Measurements from ENCODE around the gene UCK1.

UCK1 gene

GRCh38 chr9:131530920-131531832, at the start of gene UCK1:
Gene UCK1 (minus strand): TSS chr9:131531263. CDS start chr9:131531174, 89 bp downstream.
- DNase-seq (ENCODE audit: low spot score): peak; percentile 99

GRCh38 chr9:131580358-131580757, 49.3 kb upstream of the UCK1 start:
- DNase-seq (ENCODE audit: low spot score): no peak

- no peak for DNase-seq (ENCODE audit: low spot score)
Measured at GRCh38 chr9:131579789-131580211, 48.7 kb upstream of the UCK1 start.

GRCh38 chr9:131578731-131579504, 47.9 kb upstream of the UCK1 start:
- no peak for DNase-seq (ENCODE audit: low spot score)

GRCh38 chr9:131578021-131578420, 47.0 kb upstream of the UCK1 start:
- DNase-seq (ENCODE audit: low spot score): no peak

- DNase-seq (ENCODE audit: low spot score): no peak
Measured at GRCh38 chr9:131577005-131578000, 46.2 kb upstream of the UCK1 start.

GRCh38 chr9:131575946-131576853, 45.1 kb upstream of the UCK1 start:
- no peak for DNase-seq (ENCODE audit: low spot score)

- DNase-seq (ENCODE audit: low spot score): no peak
Measured at GRCh38 chr9:131574730-131575640, 43.9 kb upstream of the UCK1 start.

GRCh38 chr9:131567910-131568309, 36.8 kb upstream of the UCK1 start:
- no peak for DNase-seq (ENCODE audit: low spot score)

- DNase-seq (ENCODE audit: low spot score): no peak
Measured at GRCh38 chr9:131566158-131566557, 35.1 kb upstream of the UCK1 start.

GRCh38 chr9:131565369-131565768, 34.3 kb upstream of the UCK1 start:
- no peak for DNase-seq (ENCODE audit: low spot score)

GRCh38 chr9:131562032-131562959, 31.2 kb upstream of the UCK1 start:
- DNase-seq (ENCODE audit: low spot score): no peak

- no peak for DNase-seq (ENCODE audit: low spot score)
Measured at GRCh38 chr9:131559421-131560000, 28.4 kb upstream of the UCK1 start.

GRCh38 chr9:131557855-131558548, 26.9 kb upstream of the UCK1 start:
- DNase-seq (ENCODE audit: low spot score): no peak

GRCh38 chr9:131555841-131556673, 25.0 kb upstream of the UCK1 start:
- DNase-seq (ENCODE audit: low spot score): no peak

- peak; percentile 51 for DNase-seq (ENCODE audit: low spot score)
Measured at GRCh38 chr9:131554843-131555351, 23.8 kb upstream of the UCK1 start.

Measured in iPS-NIHi11 (cell line).